K562 (cell line): ENCODE results near the gene FAM174C. TPM values are rescaled to one million over a fixed set of nuclear protein-coding genes. Genes with fewer than 3 reads are reported as not detected.

Source experiments
- BRCA1 ChIP-seq, 2 experiments: fragments of 450-650 bp in 1 of 2; sonication (generic) in 1 of 2; formaldehyde crosslinking in 1 of 2; IDR thresholded peaks; 2 replicates each; pipeline versions ENCODE4 v1.5.0 to v1.6.1; 2017 to 2020; ENCODE audit warnings: mild to moderate bottlenecking in 1 of 2, missing genetic modification reagents in 1 of 2
- CCAR2 ChIP-seq: fragments of 200-400 bp; formaldehyde crosslinking; IDR thresholded peaks from 2 replicates; pipeline ENCODE4 v1.6.1; 2017; ENCODE audit warnings: mild to moderate bottlenecking, low read depth, low read length
- FOSL1 ChIP-seq: fragments of 200-800 bp; sonication (Bioruptor generic); conservative IDR thresholded peaks from 2 replicates; pipeline ENCODE4 v1.6.1; 2016; ENCODE audit warnings: missing genetic modification characterization, missing compliant biosample characterization
- FUS ChIP-seq: fragments of 200-400 bp; formaldehyde crosslinking; optimal IDR thresholded peaks from 2 replicates; pipeline ENCODE3; 2017; ENCODE audit warnings: low read depth, low read length
- HDAC2 ChIP-seq: fragments of 450-650 bp; IDR thresholded peaks from 2 replicates; pipeline ENCODE4 v1.6.1; 2016; ENCODE audit warnings: mild to moderate bottlenecking
- ID3 ChIP-seq, 2 experiments: fragments of 250-450 bp in 1 of 2; fragments of 450-650 bp in 1 of 2; sonication (Bioruptor Pico) in 1 of 2; IDR thresholded peaks; 2 replicates each; pipeline versions ENCODE4 v1.6.1 to v1.8.0; 2016 to 2021; ENCODE audit warnings: mild to moderate bottlenecking in 2 of 2, moderate library complexity in 2 of 2, missing compliant biosample characterization in 1 of 2, missing genetic modification characterization in 1 of 2
- MAZ ChIP-seq, 2 experiments: fragments of 450-650 bp in 1 of 2; sonication (generic) in 1 of 2; formaldehyde crosslinking; IDR thresholded peaks in 1 of 2; conservative IDR thresholded peaks in 1 of 2; 2 replicates each; pipeline versions ENCODE4 v1.4.0 to v1.5.0; 2020; ENCODE audit warnings: mild to moderate bottlenecking in 1 of 2, missing genetic modification reagents in 1 of 2
- PBX2 ChIP-seq, 2 experiments: IDR thresholded peaks in 1 of 2; conservative IDR thresholded peaks in 1 of 2; 2 replicates each; pipeline ENCODE4 v1.6.1; 2016; ENCODE audit warnings: low read depth in 2 of 2, mild to moderate bottlenecking in 1 of 2, missing compliant biosample characterization in 1 of 2, missing genetic modification characterization in 1 of 2, moderate library complexity in 1 of 2
- TEAD1 ChIP-seq, 2 experiments: fragments of 450-650 bp in 1 of 2; sonication (generic) in 1 of 2; formaldehyde crosslinking; IDR thresholded peaks; 2 replicates each; pipeline versions ENCODE4 v1.4.0 to v1.8.0; 2020 to 2022; ENCODE audit warnings: mild to moderate bottlenecking in 2 of 2, missing genetic modification reagents in 1 of 2
- TRIM28 ChIP-seq: fragments of 450-650 bp; IDR thresholded peaks from 2 replicates; pipeline ENCODE4 v1.6.1; 2017
- ZBTB49 ChIP-seq: sonication (generic); formaldehyde crosslinking; IDR thresholded peaks from 2 replicates; pipeline ENCODE4 v1.8.0; 2022; ENCODE audit warnings: missing genetic modification reagents, mild to moderate bottlenecking, borderline replicate concordance
- polyA plus RNA-seq, 8 experiments: library from polyadenylated mRNA; depleted of rRNA in 4 of 8; stranded (reverse) in 5 of 8; unstranded in 3 of 8; fragments of >200 nt; fragmentation: Nextera tagmentation in 2 of 8; fragmentation: Illumina TruSeq in 1 of 8; extraction: Ambion mirVana in 2 of 8; extraction: Trizol in 1 of 8; gene quantifications; 2 replicates each; pipeline versions ENCODE4 v1.2.1 to v1.2.3, GENCODE V29; 2011 to 2014; ENCODE audit warnings: inconsistent platforms in 1 of 8, missing spikeins in 1 of 8
- total RNA-seq, 7 experiments: library from RNA; depleted of rRNA in 6 of 7; stranded (reverse); fragments of >200 nt in 6 of 7; fragmentation: Illumina TruSeq in 2 of 7; extraction: Trizol in 2 of 7; gene quantifications; 2 replicates each; pipeline versions ENCODE4 v1.2.1 to v1.2.3, GENCODE V29; 2011 to 2021; ENCODE audit warnings: low replicate concordance in 1 of 7
- TF ChIP-seq, protein P1 (sequence below): sonication (generic); formaldehyde crosslinking; IDR thresholded peaks from 2 replicates; pipeline ENCODE4 v1.8.0; 2023; ENCODE audit warnings: mild to moderate bottlenecking, missing genetic modification reagents
- TF ChIP-seq, protein P2 (sequence below): fragments of 250-450 bp; sonication (Bioruptor Pico); IDR thresholded peaks from 2 replicates; pipeline ENCODE4 v1.5.0; 2021

FAM174C gene
- total and polyA plus RNA-seq, 9 of the 15 experiments (the other 6 are each of a cell fraction or from before 2014, with no cell fraction given) = 0.66 to 89.6 (median 20.3) TPM

GRCh38 chr19:1274852-1275259 lies 474 bp upstream of the FAM174C start (continued):
- TF ChIP-seq ZBTB49 (0 out of 2 replicates have a peak, but pooled peaks have one; percentile 31), HDAC2 (no peak), PBX2 (CRISPR knock-in tag; IDR thresholded peaks at IDR 0.05; ENCODE audit: low read depth) (no peak), PBX2 (tag; conservative IDR thresholded peaks at IDR 0.05; ENCODE audit: low read depth) (no peak), FOSL1 (0 out of 2 replicates have a peak, but pooled peaks have one; percentile 8), TEAD1 (CRISPR knock-in tag; IDR thresholded peaks at IDR 0.05) (no peak), FUS (no peak), MAZ (CRISPR knock-in tag; conservative IDR thresholded peaks at IDR 0.05 in 1 of 2, IDR thresholded peaks at IDR 0.05 in 1 of 2) (peak in 1 of 2 experiments; percentile 9; a peak in 1 of 4 replicates), TRIM28 (no peak), BRCA1 (IDR thresholded peaks at IDR 0.05) (no peak), BRCA1 (CRISPR knock-in tag; IDR thresholded peaks at IDR 0.05) (no peak), ID3 (CRISPR knock-in tag; IDR thresholded peaks at IDR 0.05) (no peak), ID3 (tag; IDR thresholded peaks at IDR 0.05) (peak; percentile 39; the same call in 1 of the 2 replicates), CCAR2 (no peak)
- TF ChIP-seq, protein P1, sequence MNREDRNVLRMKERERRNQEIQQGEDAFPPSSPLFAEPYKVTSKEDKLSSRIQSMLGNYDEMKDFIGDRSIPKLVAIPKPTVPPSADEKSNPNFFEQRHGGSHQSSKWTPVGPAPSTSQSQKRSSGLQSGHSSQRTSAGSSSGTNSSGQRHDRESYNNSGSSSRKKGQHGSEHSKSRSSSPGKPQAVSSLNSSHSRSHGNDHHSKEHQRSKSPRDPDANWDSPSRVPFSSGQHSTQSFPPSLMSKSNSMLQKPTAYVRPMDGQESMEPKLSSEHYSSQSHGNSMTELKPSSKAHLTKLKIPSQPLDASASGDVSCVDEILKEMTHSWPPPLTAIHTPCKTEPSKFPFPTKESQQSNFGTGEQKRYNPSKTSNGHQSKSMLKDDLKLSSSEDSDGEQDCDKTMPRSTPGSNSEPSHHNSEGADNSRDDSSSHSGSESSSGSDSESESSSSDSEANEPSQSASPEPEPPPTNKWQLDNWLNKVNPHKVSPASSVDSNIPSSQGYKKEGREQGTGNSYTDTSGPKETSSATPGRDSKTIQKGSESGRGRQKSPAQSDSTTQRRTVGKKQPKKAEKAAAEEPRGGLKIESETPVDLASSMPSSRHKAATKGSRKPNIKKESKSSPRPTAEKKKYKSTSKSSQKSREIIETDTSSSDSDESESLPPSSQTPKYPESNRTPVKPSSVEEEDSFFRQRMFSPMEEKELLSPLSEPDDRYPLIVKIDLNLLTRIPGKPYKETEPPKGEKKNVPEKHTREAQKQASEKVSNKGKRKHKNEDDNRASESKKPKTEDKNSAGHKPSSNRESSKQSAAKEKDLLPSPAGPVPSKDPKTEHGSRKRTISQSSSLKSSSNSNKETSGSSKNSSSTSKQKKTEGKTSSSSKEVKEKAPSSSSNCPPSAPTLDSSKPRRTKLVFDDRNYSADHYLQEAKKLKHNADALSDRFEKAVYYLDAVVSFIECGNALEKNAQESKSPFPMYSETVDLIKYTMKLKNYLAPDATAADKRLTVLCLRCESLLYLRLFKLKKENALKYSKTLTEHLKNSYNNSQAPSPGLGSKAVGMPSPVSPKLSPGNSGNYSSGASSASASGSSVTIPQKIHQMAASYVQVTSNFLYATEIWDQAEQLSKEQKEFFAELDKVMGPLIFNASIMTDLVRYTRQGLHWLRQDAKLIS (CRISPR knock-in tag) = peak; percentile 85
- TF ChIP-seq, protein P2, sequence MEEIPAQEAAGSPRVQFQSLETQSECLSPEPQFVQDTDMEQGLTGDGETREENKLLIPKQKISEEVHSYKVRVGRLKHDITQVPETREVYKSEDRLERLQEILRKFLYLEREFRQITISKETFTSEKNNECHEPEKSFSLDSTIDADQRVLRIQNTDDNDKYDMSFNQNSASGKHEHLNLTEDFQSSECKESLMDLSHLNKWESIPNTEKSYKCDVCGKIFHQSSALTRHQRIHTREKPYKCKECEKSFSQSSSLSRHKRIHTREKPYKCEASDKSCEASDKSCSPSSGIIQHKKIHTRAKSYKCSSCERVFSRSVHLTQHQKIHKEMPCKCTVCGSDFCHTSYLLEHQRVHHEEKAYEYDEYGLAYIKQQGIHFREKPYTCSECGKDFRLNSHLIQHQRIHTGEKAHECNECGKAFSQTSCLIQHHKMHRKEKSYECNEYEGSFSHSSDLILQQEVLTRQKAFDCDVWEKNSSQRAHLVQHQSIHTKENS (CRISPR knock-in tag) = no peak
